ENCODE data around the gene POLR3A.

POLR3A gene

DNA sequence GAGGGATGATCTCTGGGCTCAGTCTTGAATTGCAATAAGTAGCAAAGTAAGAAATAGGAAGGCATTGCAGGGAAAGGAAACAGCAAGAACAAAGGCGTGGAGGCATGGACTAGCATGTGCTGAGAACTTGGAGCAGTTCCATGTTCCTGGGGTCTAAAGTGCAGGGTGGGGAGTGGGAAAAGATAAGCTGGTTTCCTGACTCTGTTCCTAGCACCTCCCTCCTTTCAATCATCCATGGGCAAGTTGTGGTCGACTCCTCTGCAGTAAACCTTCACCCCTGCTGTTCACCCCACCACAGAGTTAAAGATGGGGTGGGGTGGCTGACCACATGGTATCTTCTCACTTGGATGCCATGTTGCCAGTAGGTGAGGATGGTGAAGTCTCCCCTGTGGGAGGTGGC lies 33.9 kb upstream of the POLR3A start:
- peak; percentile 38 for DNase-seq (ENCODE audit: low read depth)
- H3K4me3 ChIP-seq (ENCODE audit: low read depth, low read length) = no peak overlapping the region
- TF ChIP-seq, protein P1, sequence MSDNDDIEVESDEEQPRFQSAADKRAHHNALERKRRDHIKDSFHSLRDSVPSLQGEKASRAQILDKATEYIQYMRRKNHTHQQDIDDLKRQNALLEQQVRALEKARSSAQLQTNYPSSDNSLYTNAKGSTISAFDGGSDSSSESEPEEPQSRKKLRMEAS (IDR thresholded peaks at IDR 0.05; ENCODE audit: low read depth, low read length) = no peak
- TF ChIP-seq MYC (IDR thresholded peaks at IDR 0.05; ENCODE audit: low read depth, low read length) (no peak), POLR2A (IDR thresholded peaks at IDR 0.05; ENCODE audit: extremely low read depth, insufficient read length) (no peak), CTCF (IDR thresholded peaks at IDR 0.05; ENCODE audit: low read depth, low read length) (no peak)

DNA sequence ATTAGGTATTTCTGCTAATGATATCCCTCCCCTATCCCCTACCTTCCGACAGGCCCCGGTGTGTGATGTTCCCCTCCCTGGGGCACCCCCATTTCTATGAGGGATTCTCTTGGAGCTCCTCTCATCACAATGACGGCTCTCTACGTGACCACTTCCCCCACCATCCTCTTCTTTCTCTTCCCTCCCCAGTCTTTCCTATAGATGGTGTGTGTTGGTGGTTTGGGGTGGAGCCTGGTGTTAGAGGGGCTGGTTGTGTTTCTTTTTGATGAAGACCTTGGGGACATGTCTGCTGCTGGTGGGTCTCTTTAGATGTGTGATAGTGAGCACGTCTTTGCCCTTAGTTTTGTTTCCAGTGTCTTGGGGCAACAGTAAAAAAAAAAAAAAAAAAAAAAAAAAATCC lies 33.0 kb upstream of the POLR3A start:
- no peak for DNase-seq (ENCODE audit: low read depth)
- TF ChIP-seq CTCF (IDR thresholded peaks at IDR 0.05; ENCODE audit: low read depth, low read length) = no peak
- no peak for TF ChIP-seq POLR2A (IDR thresholded peaks at IDR 0.05; ENCODE audit: extremely low read depth, insufficient read length)
- TF ChIP-seq, protein P1 (IDR thresholded peaks at IDR 0.05; ENCODE audit: low read depth, low read length) = no peak
- no peak for TF ChIP-seq MYC (IDR thresholded peaks at IDR 0.05; ENCODE audit: low read depth, low read length)

GRCh38 chr10:78059906-78060702 lies 30.8 kb upstream of the POLR3A start:
- TF ChIP-seq POLR2A (IDR thresholded peaks at IDR 0.05; ENCODE audit: extremely low read depth, insufficient read length) (no peak), CTCF (IDR thresholded peaks at IDR 0.05; ENCODE audit: low read depth, low read length) (no peak), MYC (IDR thresholded peaks at IDR 0.05; ENCODE audit: low read depth, low read length) (no peak)
- TF ChIP-seq, protein P1 (IDR thresholded peaks at IDR 0.05; ENCODE audit: low read depth, low read length) = no peak
- H3K4me3 ChIP-seq (ENCODE audit: low read depth, low read length) = no peak overlapping the region
- DNase-seq (ENCODE audit: low read depth) = no peak

More for the DNA sequence above, 33.0 kb upstream of the POLR3A start:
- no peak overlapping the region for H3K4me3 ChIP-seq (ENCODE audit: low read depth, low read length)

- TF ChIP-seq CTCF (IDR thresholded peaks at IDR 0.05; ENCODE audit: low read depth, low read length) (no peak), POLR2A (IDR thresholded peaks at IDR 0.05; ENCODE audit: extremely low read depth, insufficient read length) (no peak), MYC (IDR thresholded peaks at IDR 0.05; ENCODE audit: low read depth, low read length) (no peak)
- TF ChIP-seq, protein P1 (IDR thresholded peaks at IDR 0.05; ENCODE audit: low read depth, low read length) = no peak
These were observed 29.2 kb upstream of the POLR3A start for GRCh38 chr10:78058562-78058961.

GRCh38 chr10:78053211-78053868 lies 24.0 kb upstream of the POLR3A start:
- no peak for DNase-seq (ENCODE audit: low read depth)
- no peak overlapping the region for H3K4me3 ChIP-seq (ENCODE audit: low read depth, low read length)
- no peak for TF ChIP-seq MYC (IDR thresholded peaks at IDR 0.05; ENCODE audit: low read depth, low read length)
- TF ChIP-seq CTCF (IDR thresholded peaks at IDR 0.05; ENCODE audit: low read depth, low read length) = no peak
- no peak for TF ChIP-seq POLR2A (IDR thresholded peaks at IDR 0.05; ENCODE audit: extremely low read depth, insufficient read length)
- TF ChIP-seq, protein P1 (IDR thresholded peaks at IDR 0.05; ENCODE audit: low read depth, low read length) = no peak

More at GRCh38 chr10:78058562-78058961, 29.2 kb upstream of the POLR3A start:
- DNase-seq (ENCODE audit: low read depth) = no peak
- H3K4me3 ChIP-seq (ENCODE audit: low read depth, low read length) = no peak overlapping the region

Data from NB4 (cell line).